ENCODE results near the gene C3orf62. TPM values are rescaled to one million over a fixed set of nuclear protein-coding genes. Genes with fewer than 3 reads are reported as not detected.
"Not testable (repeated sequence)": the region's sequence is repeated elsewhere in the genome, so short reads cannot be mapped to it uniquely, and the experiment has no call there.

C3orf62 gene
- total RNA-seq, 2 donors from 2014 or later: 3.2 to 3.4 TPM

- intact Hi-C loops (cut with DNase I): no loop called here
- no peak for ATAC-seq
- no peak for DNase-seq
These were observed 40.8 kb downstream of the C3orf62 start for GRCh38 chr3:49236226-49236625.

- ATAC-seq; DNase-seq; intact Hi-C loops (cut with DNase I): not testable (repeated sequence)
These were observed 48.2 kb downstream of the C3orf62 start for GRCh38 chr3:49228817-49229216.

- ATAC-seq (no peak), DNase-seq (no peak)
- intact Hi-C loops (cut with DNase I): no loop called here
These were observed 55.0 kb downstream of the C3orf62 start for GRCh38 chr3:49222002-49222401.

DNA sequence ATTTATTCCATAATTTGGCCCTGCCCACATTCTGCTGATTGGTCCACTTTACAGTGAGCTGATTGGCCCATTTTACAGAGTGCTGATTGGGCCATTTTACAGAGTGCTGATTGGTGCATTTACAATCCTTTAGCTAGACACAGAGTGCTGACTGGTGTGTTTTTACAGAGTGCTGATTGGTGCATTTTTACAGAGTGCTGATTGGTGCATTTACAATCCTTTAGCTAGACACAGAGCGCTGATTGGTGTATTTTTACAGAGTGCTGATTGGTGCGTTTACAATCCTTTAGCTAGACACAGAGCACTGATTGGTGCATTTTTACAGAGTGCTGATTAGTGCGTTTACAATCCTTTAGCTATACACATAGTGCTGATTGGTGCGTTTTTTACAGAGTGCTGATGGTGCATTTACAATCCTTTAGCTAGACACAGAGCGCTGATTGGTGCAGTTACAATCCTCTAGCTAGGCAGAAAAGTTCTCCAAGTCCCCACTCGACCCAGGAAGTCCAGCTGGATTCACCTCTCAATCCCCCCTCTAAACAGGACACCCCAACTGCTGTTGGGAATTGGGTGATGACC lies 56.0 kb downstream of the C3orf62 start:
- ATAC-seq; intact Hi-C loops (cut with DNase I); DNase-seq: not testable (repeated sequence)

DNA sequence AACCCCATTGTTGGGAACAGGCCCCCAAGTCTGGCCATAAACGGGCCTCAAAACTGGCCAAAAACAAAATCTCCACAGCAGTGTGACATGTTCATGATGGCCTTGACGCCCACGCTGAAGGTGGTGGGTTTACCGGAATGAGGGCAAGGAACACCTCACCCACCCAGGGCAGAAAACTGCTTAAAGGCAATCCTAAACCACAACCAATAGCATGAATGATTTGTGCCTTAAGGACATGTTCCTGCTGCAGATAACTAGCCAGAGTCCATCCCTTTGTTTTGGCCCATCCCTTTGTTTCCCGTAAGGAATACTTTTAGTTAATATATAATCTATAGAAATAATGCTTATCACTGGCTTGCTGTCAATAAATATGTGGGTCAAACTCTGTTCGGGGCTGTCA lies 57.9 kb downstream of the C3orf62 start:
- DNase-seq: no peak
- intact Hi-C loops (cut with DNase I): no loop called here
- no peak for ATAC-seq

Small RNA genes within 50 kb of the gene (microRNA-seq; reads per million reads assigned to microRNA genes)
- gene MIR4271: 0 reads per million in 2 donors

Other genes starting within 250 kb of the C3orf62 start
- gene IMPDH2, start 247.8 kb downstream of the C3orf62 start, total RNA-seq: 10 to 100 TPM; 60.2 to 71.3 TPM
- gene QRICH1, start 183.2 kb downstream of the C3orf62 start, total RNA-seq: 10 to 100 TPM; 50.4 to 59.9 TPM
- gene QARS1, start 172.5 kb downstream of the C3orf62 start, total RNA-seq: 100 to 1,000 TPM; 150 to 166 TPM
- 10 to 100 TPM; 38.3 to 49.5 TPM for gene USP19, start 156.4 kb downstream of the C3orf62 start, total RNA-seq
- gene LAMB2, start 144.2 kb downstream of the C3orf62 start, total RNA-seq: 100 to 1,000 TPM; 629 to 714 TPM
- 10 to 100 TPM; 12.3 to 15.3 TPM for gene CCDC71, start 110.9 kb downstream of the C3orf62 start, total RNA-seq
- gene KLHDC8B, start 105.6 kb downstream of the C3orf62 start, total RNA-seq: 10 to 100 TPM; 35.6 to 55.9 TPM
- 10 to 100 TPM; 37.1 to 45.5 TPM for gene USP4, start 62.8 kb upstream of the C3orf62 start, total RNA-seq
- gene GPX1, start 81.1 kb upstream of the C3orf62 start, total RNA-seq: 100 to 1,000 TPM; 230 to 235 TPM
- 100 to 1,000 TPM; 311 to 334 TPM for gene RHOA, start 134.7 kb upstream of the C3orf62 start, total RNA-seq
- 10 to 100 TPM; 15.2 to 19.1 TPM for gene TCTA, start 135.2 kb upstream of the C3orf62 start, total RNA-seq
- 10 to 100 TPM; 13.9 to 14.9 TPM for gene AMT, start 145.2 kb upstream of the C3orf62 start, total RNA-seq
- gene NICN1, start 152.1 kb upstream of the C3orf62 start, total RNA-seq: 10 to 100 TPM; 12.0 to 17.2 TPM
- 100 to 1,000 TPM in 1 of 2 donors, 10 to 100 TPM in 1; 91.4 to 100 TPM for gene DAG1, start 193.0 kb upstream of the C3orf62 start, total RNA-seq